Measurements from ENCODE around the gene PKP1.

GRCh38 chr1:201317551-201317950 lies 34.2 kb downstream of the PKP1 start:
- TF ChIP-seq POLR2A (IDR thresholded peaks at IDR 0.05) (no peak), CTCF (IDR thresholded peaks at IDR 0.05 in 8 of 11, conservative IDR thresholded peaks at IDR 0.05 in 3 of 11) (no peak), POLR2AphosphoS5 (IDR thresholded peaks at IDR 0.05) (no peak)
